ENCODE results near the gene CCDC9. TPM values are rescaled to one million over a fixed set of nuclear protein-coding genes. Genes with fewer than 3 reads are reported as not detected.

Gene CCDC9
- total RNA-seq, 4 donors from 2014 or later: 6.6 to 16.8 (median 10.5) TPM

- WGBS, 2 donors: 6% methylated on average over 12 of the region's 56 CpGs; no CpG with 5 or more reads in 1 of the 2 donors
- Histone ChIP-seq H3K27me3 (peaks cover 0 to 25% (median 0%) of the 10 kb centered on the region in 4 donors), H3K27ac (peak overlapping the region; percentile 94 to 100 (median 98)), H3K36me3 (peaks cover 0 to 9% (median 0%) of the 10 kb centered on the region in 3 donors), H3K9me3 (no peaks in the 10 kb centered on the region), H3K4me1 (peaks cover 33 to 64% (median 37%) of the 10 kb centered on the region in 3 donors), H3K4me3 (peak overlapping the region; percentile 34 to 99 (median 74))
- intact Hi-C loops (cut with DNase I): no loop called here
- no peak for DNase-seq
- TF ChIP-seq CTCF (IDR thresholded peaks at IDR 0.05) (no peak), POLR2A (IDR thresholded peaks at IDR 0.05) (peak in 1 of 4 donors; percentile 73)
These were observed 29.6 kb upstream of the CCDC9 start for GRCh38 chr19:47226426-47227351.

GRCh38 chr19:47227352-47228167 is 28.8 kb upstream of the CCDC9 start:
- no peak for TF ChIP-seq CTCF (IDR thresholded peaks at IDR 0.05)
- peak in 2 of 4 donors; percentile 24 to 65 for TF ChIP-seq POLR2A (IDR thresholded peaks at IDR 0.05)
- peak; percentile 59 for DNase-seq
- Histone ChIP-seq H3K4me1 (peaks cover 39 to 73% (median 45%) of the 10 kb centered on the region in 3 donors), H3K27me3 (peaks cover 0 to 25% (median 0%) of the 10 kb centered on the region in 4 donors), H3K36me3 (no peaks in the 10 kb centered on the region), H3K27ac (peak overlapping the region; percentile 94 to 100 (median 98)), H3K4me3 (peak overlapping the region; percentile 26 to 99 (median 74)), H3K9me3 (no peaks in the 10 kb centered on the region)
- intact Hi-C loops (cut with DNase I): no loop called here
- 0 to 6% methylated on average over 5 to 7 of the region's 27 CpGs for WGBS, 2 donors

GRCh38 chr19:47228168-47228936 is 28.0 kb upstream of the CCDC9 start:
- TF ChIP-seq POLR2A (IDR thresholded peaks at IDR 0.05): no peak
- no peak for TF ChIP-seq CTCF (IDR thresholded peaks at IDR 0.05)
- peak overlapping the region; percentile 26 to 99 (median 74) for H3K4me3 ChIP-seq
- no peaks in the 10 kb centered on the region for H3K9me3 ChIP-seq
- peaks cover 39 to 79% (median 50%) of the 10 kb centered on the region in 3 donors for H3K4me1 ChIP-seq
- peak overlapping the region; percentile 94 to 100 (median 98) for H3K27ac ChIP-seq
- H3K36me3 ChIP-seq: no peaks in the 10 kb centered on the region
- DNase-seq: no peak
- WGBS, 2 donors: 8 to 35% methylated on average over 2 to 13 of the region's 50 CpGs
- intact Hi-C loops (cut with DNase I): no loop called here
- peaks cover 0 to 25% (median 0%) of the 10 kb centered on the region in 4 donors for H3K27me3 ChIP-seq

- no peak for DNase-seq
- no peaks in the 10 kb centered on the region for H3K36me3 ChIP-seq
- peaks cover 39 to 79% (median 50%) of the 10 kb centered on the region in 3 donors for H3K4me1 ChIP-seq
- intact Hi-C loops (cut with DNase I): no loop called here
- H3K27ac ChIP-seq: peak overlapping the region; percentile 94 to 100 (median 98)
- H3K4me3 ChIP-seq: peak overlapping the region; percentile 77 to 99 (median 86)
- WGBS, 2 donors: 14 to 17% methylated on average over 6 to 10 of the region's 10 CpGs
- no peak for TF ChIP-seq CTCF (IDR thresholded peaks at IDR 0.05)
- TF ChIP-seq POLR2A (IDR thresholded peaks at IDR 0.05): no peak
- no peaks in the 10 kb centered on the region for H3K9me3 ChIP-seq
- peaks cover 0 to 25% (median 0%) of the 10 kb centered on the region in 4 donors for H3K27me3 ChIP-seq
These were observed 27.2 kb upstream of the CCDC9 start for GRCh38 chr19:47228937-47229675.

Measured in esophagus squamous epithelium (tissue), 5 donors.